OCI-LY3 (cell line): ENCODE measurements around the gene DPP6.

Source experiments
- H2AFZ ChIP-seq: fragments of 200-600, 300-600 bp; shearing (Covaris generic); 2 replicates; pipeline ENCODE4 v1.6.0; 2014; ENCODE audit warnings: antibody characterized with exemption, low read depth, low read length
- H3K27ac ChIP-seq: fragments of 200-600, 300-600 bp; sonication (generic); 2 replicates; pipeline ENCODE4 v1.5.1; 2014; ENCODE audit warnings: mild to moderate bottlenecking, low read length, moderate library complexity, mixed read lengths
- H3K27me3 ChIP-seq: fragments of 200-600, 300-600 bp; sonication (generic); 2 replicates; pipeline ENCODE4 v1.6.1; 2014; ENCODE audit warnings: low read depth, low read length, mixed read lengths
- H3K36me3 ChIP-seq: fragments of 200-600, 300-600 bp; sonication (generic); replicated peaks from 2 replicates; pipeline ENCODE3; 2014; ENCODE audit warnings: low read depth, low read length, mixed read lengths
- H3K4me1 ChIP-seq: fragments of 300-600, 200-600 bp; sonication (generic); 2 replicates; pipeline ENCODE4 v1.6.1; 2014; ENCODE audit warnings: low read length, mixed read lengths
- H3K4me2 ChIP-seq: fragments of 200-600, 300-600 bp; sonication (generic); 2 replicates; pipeline ENCODE4 v1.6.1; 2014; ENCODE audit warnings: low read length, mixed read lengths
- H3K4me3 ChIP-seq: fragments of 300-600, 200-600 bp; sonication (generic); 2 replicates; pipeline ENCODE4 v1.5.1; 2014; ENCODE audit warnings: antibody characterized with exemption, mild to moderate bottlenecking, low read length, moderate library complexity
- H3K79me2 ChIP-seq: fragments of 300-600, 200-600 bp; shearing (Covaris generic); 2 replicates; pipeline ENCODE4 v1.6.1; 2014; ENCODE audit warnings: mild to moderate bottlenecking, low read length, mixed read lengths
- H3K9ac ChIP-seq: fragments of 300-600, 200-600 bp; shearing (Covaris generic); 2 replicates; pipeline ENCODE4 v1.6.0; 2014; ENCODE audit warnings: mild to moderate bottlenecking, low read length, moderate library complexity
- H3K9me3 ChIP-seq: fragments of 200-600, 300-600 bp; shearing (Covaris generic); 2 replicates; pipeline ENCODE4 v1.6.1; 2014; ENCODE audit warnings: low read length, mixed read lengths; ENCODE audit not compliant: insufficient read depth
- H4K20me1 ChIP-seq: fragments of 200-600, 300-600 bp; sonication (generic); 2 replicates; pipeline ENCODE4 v1.6.1; 2016; ENCODE audit warnings: low read length, mixed read lengths; ENCODE audit not compliant: insufficient read depth
- CTCF ChIP-seq: fragments of 200-600, 300-600 bp; sonication (generic); IDR thresholded peaks from 2 replicates; pipeline ENCODE4 v1.5.1; 2014; ENCODE audit warnings: antibody characterized with exemption, low read length, low read depth
- EZH2phosphoT487 ChIP-seq: fragments of 200-600 bp; shearing (Covaris generic); IDR thresholded peaks from 2 replicates; pipeline ENCODE4 v1.6.1; 2018; ENCODE audit warnings: antibody characterized with exemption, mixed run types, low read depth

Gene DPP6

GRCh38 chr7:154856733-154857132, 804.5 kb downstream of the DPP6 start:
- H3K4me2 ChIP-seq: no peak overlapping the region
- no peak overlapping the region for H3K9ac ChIP-seq
- no peaks in the 10 kb centered on the region for H3K27me3 ChIP-seq
- no peaks in the 10 kb centered on the region for H4K20me1 ChIP-seq
- H3K4me3 ChIP-seq: no peak overlapping the region
- H3K79me2 ChIP-seq: no peaks in the 10 kb centered on the region
- H3K4me1 ChIP-seq: peaks cover 6% of the 10 kb centered on the region
- no peaks in the 10 kb centered on the region for H3K9me3 ChIP-seq
- no peak overlapping the region for H3K27ac ChIP-seq
- TF ChIP-seq EZH2phosphoT487 (no peak), CTCF (peak; percentile 36)
- H2AFZ ChIP-seq: no peak overlapping the region
- no peaks in the 10 kb centered on the region for H3K36me3 ChIP-seq

- Histone ChIP-seq H4K20me1 (no peaks in the 10 kb centered on the region), H2AFZ (no peak overlapping the region), H3K9ac (no peak overlapping the region), H3K4me1 (peaks cover 11% of the 10 kb centered on the region), H3K9me3 (no peaks in the 10 kb centered on the region), H3K36me3 (no peaks in the 10 kb centered on the region), H3K79me2 (no peaks in the 10 kb centered on the region), H3K27me3 (no peaks in the 10 kb centered on the region), H3K4me2 (no peak overlapping the region), H3K27ac (no peak overlapping the region), H3K4me3 (no peak overlapping the region)
- no peak for TF ChIP-seq EZH2phosphoT487
- no peak for TF ChIP-seq CTCF
These were observed 805.0 kb downstream of the DPP6 start for GRCh38 chr7:154857240-154857639.

- TF ChIP-seq EZH2phosphoT487 (no peak), CTCF (no peak)
- Histone ChIP-seq H3K4me2 (no peak overlapping the region), H3K36me3 (no peaks in the 10 kb centered on the region), H2AFZ (no peak overlapping the region), H4K20me1 (no peaks in the 10 kb centered on the region), H3K4me1 (peaks cover 19% of the 10 kb centered on the region), H3K4me3 (no peak overlapping the region), H3K9me3 (no peaks in the 10 kb centered on the region), H3K9ac (no peak overlapping the region), H3K27ac (no peak overlapping the region), H3K79me2 (no peaks in the 10 kb centered on the region), H3K27me3 (peaks cover 6% of the 10 kb centered on the region; the same call in 1 of the 2 replicates)
These were observed 805.8 kb downstream of the DPP6 start for GRCh38 chr7:154857728-154858681.

- H3K27me3 ChIP-seq: peaks cover 12% of the 10 kb centered on the region
- TF ChIP-seq EZH2phosphoT487: no peak
- no peak for TF ChIP-seq CTCF
- H4K20me1 ChIP-seq: no peaks in the 10 kb centered on the region
- no peaks in the 10 kb centered on the region for H3K36me3 ChIP-seq
- no peak overlapping the region for H2AFZ ChIP-seq
- H3K4me3 ChIP-seq: no peak overlapping the region
- no peak overlapping the region for H3K27ac ChIP-seq
- H3K9me3 ChIP-seq: no peaks in the 10 kb centered on the region
- no peaks in the 10 kb centered on the region for H3K79me2 ChIP-seq
- H3K4me1 ChIP-seq: peaks cover 24% of the 10 kb centered on the region
- H3K4me2 ChIP-seq: no peak overlapping the region
- H3K9ac ChIP-seq: no peak overlapping the region
These were observed 806.8 kb downstream of the DPP6 start for GRCh38 chr7:154858836-154859537.
